GM23248 (cell line): ENCODE results near the gene OFD1. TPM values are rescaled to one million over a fixed set of nuclear protein-coding genes. Genes with fewer than 3 reads are reported as not detected.
"Not testable (repeated sequence)": the region's sequence is repeated elsewhere in the genome, so short reads cannot be mapped to it uniquely, and the experiment has no call there.

Experiments
- DNase-seq: peaks from one replicate; pipeline ENCODE4 v3.0.0-alpha.2; 2015
- H2AFZ ChIP-seq: fragments of 200-600 bp; sonication (generic); 2 replicates; pipeline ENCODE4 v1.6.1; 2016; ENCODE audit warnings: antibody characterized with exemption
- H3F3A ChIP-seq: fragments of 200-600 bp; sonication (generic); 2 replicates; pipeline ENCODE4 v1.6.1; 2016; ENCODE audit warnings: mild to moderate bottlenecking, antibody characterized with exemption, mixed run types; ENCODE audit not compliant: insufficient read depth
- H3K27ac ChIP-seq: fragments of 200-600 bp; sonication (generic); 2 replicates; pipeline ENCODE4 v1.5.1; 2016; ENCODE audit warnings: mild to moderate bottlenecking
- H3K27me3 ChIP-seq: fragments of 200-600 bp; sonication (generic); replicated peaks from 2 replicates; pipeline ENCODE4 v1.6.1; 2016; ENCODE audit warnings: mild to moderate bottlenecking; ENCODE audit not compliant: insufficient read depth
- H3K36me3 ChIP-seq: fragments of 200-600 bp; sonication (generic); 2 replicates; pipeline ENCODE4 v1.6.1; 2016; ENCODE audit warnings: low read depth, mild to moderate bottlenecking
- H3K4me1 ChIP-seq: fragments of 200-600 bp; sonication (generic); 2 replicates; pipeline ENCODE4 v1.6.1; 2016; ENCODE audit warnings: mild to moderate bottlenecking; ENCODE audit not compliant: insufficient read depth
- H3K4me2 ChIP-seq: fragments of 200-600 bp; sonication (generic); one replicate; pipeline ENCODE4 v1.6.1; 2016; ENCODE audit warnings: mild to moderate bottlenecking; ENCODE audit not compliant: unreplicated experiment
- H3K4me3 ChIP-seq: fragments of 200-600 bp; sonication (generic); 2 replicates; pipeline ENCODE4 v1.5.1; 2016; ENCODE audit warnings: mild to moderate bottlenecking
- H3K79me2 ChIP-seq: fragments of 200-600 bp; sonication (generic); 2 replicates; pipeline ENCODE4 v1.6.1; 2016; ENCODE audit warnings: mild to moderate bottlenecking; ENCODE audit not compliant: insufficient read depth
- H3K9ac ChIP-seq: fragments of 200-600 bp; sonication (generic); 2 replicates; pipeline ENCODE4 v1.6.1; 2016; ENCODE audit warnings: mild to moderate bottlenecking
- H3K9me2 ChIP-seq: fragments of 200-600 bp; sonication (generic); 2 replicates; pipeline ENCODE4 v1.6.1; 2016; ENCODE audit warnings: mixed run types, mild to moderate bottlenecking, moderate library complexity; ENCODE audit not compliant: insufficient read depth
- H3K9me3 ChIP-seq: fragments of 200-600 bp; sonication (generic); one replicate; pipeline ENCODE4 v1.6.1; 2017; ENCODE audit warnings: low read depth
- H4K20me1 ChIP-seq: fragments of 200-600 bp; sonication (generic); 2 replicates; pipeline ENCODE4 v1.6.0; 2016; ENCODE audit not compliant: insufficient read depth
- EZH2 ChIP-seq: fragments of 200-600 bp; sonication (generic); IDR thresholded peaks from 2 replicates; pipeline ENCODE4 v1.6.1; 2018; ENCODE audit warnings: antibody characterized with exemption, mild to moderate bottlenecking; ENCODE audit not compliant: insufficient read depth, poor library complexity, severe bottlenecking
- EZH2phosphoT487 ChIP-seq: fragments of 200-600 bp; sonication (generic); IDR thresholded peaks from 2 replicates; pipeline ENCODE4 v1.6.1; 2018; ENCODE audit warnings: antibody characterized with exemption, moderate library complexity, mild to moderate bottlenecking, low read depth; ENCODE audit not compliant: insufficient read depth
- WGBS, 2 experiments: methylation state at CpG; one replicate each; pipeline ENCODE4 v1.1.6; 2015 to 2017; ENCODE audit warnings: low lambda C conversion rate in 2 of 2, low coverage in 1 of 2; ENCODE audit errors: missing lambda C conversion rate in 2 of 2; 5-methylcytosine and 5-hydroxymethylcytosine counted together
- in situ Hi-C: fragments of 300-500 bp; cut with MboI; formaldehyde crosslinking; loops from 2 replicates; pipeline ENCODE4 v1.15.0; 2020
- polyA plus RNA-seq: library from polyadenylated mRNA; unstranded; fragments of >200 nt; fragmentation: Nextera tagmentation; extraction: Ambion mirVana; gene quantifications from 2 replicates; pipeline ENCODE4 v1.2.1, GENCODE V29; 2016
- total RNA-seq: library from RNA; depleted of rRNA; stranded (reverse); fragments of >200 nt; shearing (Covaris generic); gene quantifications from 2 replicates; pipeline ENCODE4 v1.2.3, GENCODE V29; 2014

The OFD1 gene
- total and polyA plus RNA-seq, 2 experiments from 2014 or later = 6.2 to 10.4 TPM

DNA sequence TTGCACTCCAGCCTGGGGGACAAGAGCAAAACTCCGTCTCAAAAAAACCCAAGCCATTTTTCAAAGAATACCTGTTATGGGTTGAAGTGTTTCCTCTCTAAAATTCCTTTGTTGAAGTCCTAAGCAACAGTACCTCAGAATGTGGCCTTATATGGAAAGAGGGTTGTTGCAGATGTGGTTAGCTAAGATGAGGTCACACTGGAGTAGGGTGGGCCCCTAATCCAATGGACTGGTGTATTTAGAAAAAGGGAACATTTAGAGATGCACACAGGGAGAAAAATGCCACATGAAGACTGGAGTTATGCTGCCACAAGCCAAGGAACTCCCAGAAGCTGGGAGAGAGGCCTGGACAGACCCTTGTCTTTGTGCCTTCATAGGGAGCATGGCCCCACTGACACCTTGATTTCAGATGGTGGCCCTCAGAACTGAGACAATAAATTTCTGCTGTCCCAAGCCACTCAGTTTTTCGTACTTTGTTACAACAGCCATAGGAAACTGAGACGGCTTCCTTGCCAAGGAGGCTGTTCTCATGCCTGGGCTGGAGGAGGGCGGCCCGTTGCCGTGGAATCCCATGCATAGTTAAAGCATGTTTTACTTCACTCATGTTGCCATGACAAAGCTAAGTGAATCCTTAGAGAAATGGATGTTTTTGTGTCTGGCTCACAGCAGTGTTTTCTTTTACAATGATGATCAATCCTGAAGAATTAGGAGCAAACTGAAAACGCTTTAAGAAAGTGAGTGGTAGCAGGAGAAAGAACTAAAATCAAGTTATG, 16.7 kb upstream of the OFD1 start:
- no peaks in the 10 kb centered on the region for H3K9me2 ChIP-seq
- no peak overlapping the region for H3K4me2 ChIP-seq
- no peaks in the 10 kb centered on the region for H3K9me3 ChIP-seq
- H3K27ac ChIP-seq = peak overlapping the region; percentile 96
- H3K79me2 ChIP-seq = peaks cover 47% of the 10 kb centered on the region
- peaks cover 20% of the 10 kb centered on the region for H3K4me1 ChIP-seq
- H3F3A ChIP-seq = peaks cover 7% of the 10 kb centered on the region
- H3K36me3 ChIP-seq = peaks cover 6% of the 10 kb centered on the region
- DNase-seq = peak; percentile 82
- in situ Hi-C loops = no loop called here
- TF ChIP-seq EZH2 = no peak
- TF ChIP-seq EZH2phosphoT487 = no peak
- H4K20me1 ChIP-seq = no peaks in the 10 kb centered on the region
- no peaks in the 10 kb centered on the region for H3K27me3 ChIP-seq
- H3K9ac ChIP-seq = peak overlapping the region; percentile 74
- 24 to 33% methylated on average over 4 to 7 of the region's 7 CpGs for WGBS, 2 experiments
- H3K4me3 ChIP-seq = no peak overlapping the region
- no peak overlapping the region for H2AFZ ChIP-seq

DNA sequence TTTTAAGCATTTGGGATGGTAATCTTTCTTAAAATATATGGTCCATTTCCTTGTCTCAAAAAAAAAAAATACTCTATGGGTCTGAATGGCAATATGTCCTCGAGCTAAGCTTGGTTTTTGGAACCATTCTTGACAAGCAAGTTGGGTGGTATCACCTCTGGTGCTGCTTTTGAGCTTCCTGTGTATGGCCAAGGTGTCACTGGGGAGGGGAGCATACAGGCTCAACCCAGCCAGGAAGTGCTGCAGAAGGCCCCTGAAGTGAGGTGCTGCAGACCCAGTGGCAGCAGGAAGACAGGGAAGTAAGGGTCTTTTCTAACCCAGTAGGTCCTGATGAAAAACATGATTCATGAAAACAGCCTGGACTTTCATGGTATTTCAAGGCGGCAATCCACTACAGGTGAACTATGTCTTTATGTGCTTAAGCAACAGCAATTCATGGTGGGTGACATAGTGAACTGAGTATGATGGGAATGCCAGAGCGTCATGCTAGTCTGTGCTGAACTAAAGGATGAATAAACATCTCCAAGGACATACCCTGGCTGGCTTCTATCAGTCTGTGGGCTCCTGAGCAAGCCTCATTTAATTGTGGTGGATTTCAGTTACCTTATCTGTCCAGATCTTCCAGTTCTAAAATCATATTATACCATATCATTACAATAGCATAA, 15.2 kb upstream of the OFD1 start:
- Histone ChIP-seq H3K36me3 (peaks cover 6% of the 10 kb centered on the region), H3K79me2 (peaks cover 54% of the 10 kb centered on the region), H2AFZ (no peak overlapping the region), H3K27me3 (no peaks in the 10 kb centered on the region), H3K9ac (no peak overlapping the region), H3K9me3 (no peaks in the 10 kb centered on the region), H3K9me2 (no peaks in the 10 kb centered on the region), H3F3A (peaks cover 7% of the 10 kb centered on the region), H3K4me1 (peaks cover 20% of the 10 kb centered on the region), H3K4me3 (no peak overlapping the region), H4K20me1 (no peaks in the 10 kb centered on the region), H3K27ac (peak overlapping the region; percentile 96), H3K4me2 (no peak overlapping the region)
- no peak for TF ChIP-seq EZH2phosphoT487
- no peak for TF ChIP-seq EZH2
- in situ Hi-C loops = no loop called here
- DNase-seq = no peak
- WGBS, 2 experiments = 97 to 100% methylated on average over 2 to 3 of the region's 3 CpGs

DNA sequence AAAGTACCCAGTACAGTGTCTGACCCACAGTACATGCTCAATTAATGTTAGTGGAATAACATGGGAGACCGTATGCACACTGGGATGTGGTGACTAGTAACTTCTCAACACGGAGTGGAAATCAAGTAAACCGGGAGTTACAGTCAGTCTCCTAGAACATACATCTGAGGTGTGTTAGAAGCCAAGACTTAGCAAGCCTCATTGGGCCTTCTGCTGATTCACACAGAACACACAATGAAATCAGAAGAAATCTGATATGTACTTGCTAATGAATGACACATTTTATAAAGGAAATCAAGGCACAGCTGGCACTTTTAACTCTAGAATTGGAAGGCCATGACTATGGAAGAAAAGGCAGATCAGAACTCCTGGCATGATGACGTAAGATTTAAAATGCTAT, 13.2 kb upstream of the OFD1 start:
- no peaks in the 10 kb centered on the region for H4K20me1 ChIP-seq
- 58 to 59% methylated on average over 3 to 4 of the region's 4 CpGs for WGBS, 2 experiments
- no peak for DNase-seq
- peaks cover 75% of the 10 kb centered on the region for H3K79me2 ChIP-seq
- H3K36me3 ChIP-seq = no peaks in the 10 kb centered on the region
- H3K9me2 ChIP-seq = no peaks in the 10 kb centered on the region
- in situ Hi-C loops = no loop called here
- no peak for TF ChIP-seq EZH2
- no peak for TF ChIP-seq EZH2phosphoT487
- 0 out of 2 replicates have a peak overlapping the region, but pooled peaks have one; percentile 3 for H3K27ac ChIP-seq
- no peak overlapping the region for H2AFZ ChIP-seq
- no peaks in the 10 kb centered on the region for H3K27me3 ChIP-seq
- H3K4me3 ChIP-seq = no peak overlapping the region
- no peak overlapping the region for H3K9ac ChIP-seq
- peaks cover 20% of the 10 kb centered on the region for H3K4me1 ChIP-seq
- H3K9me3 ChIP-seq = no peaks in the 10 kb centered on the region
- H3F3A ChIP-seq = peaks cover 7% of the 10 kb centered on the region
- no peak overlapping the region for H3K4me2 ChIP-seq

- peak; percentile 47 for DNase-seq
Observed at GRCh38 chrX:13721819-13722519, 12.6 kb upstream of the OFD1 start.

DNA sequence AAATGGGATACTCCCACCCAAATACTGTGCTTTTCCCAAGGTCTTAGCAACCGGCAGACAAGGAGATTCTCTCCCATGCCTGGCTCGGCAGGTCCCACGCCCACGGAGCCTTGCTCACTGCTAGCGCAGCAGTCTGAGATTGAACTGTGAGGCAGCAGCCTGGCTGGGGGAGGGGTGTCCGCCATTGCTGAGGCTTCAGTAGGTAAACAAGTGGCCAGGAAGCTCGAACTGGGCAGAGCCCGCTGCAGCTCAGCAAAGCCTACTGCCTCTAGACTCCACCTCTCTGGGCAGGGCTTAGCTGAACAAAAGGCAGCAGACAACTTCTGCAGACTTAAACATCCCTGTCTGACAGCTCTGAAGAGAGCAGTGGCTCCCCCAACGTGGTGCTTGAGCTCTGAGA, 9.7 kb upstream of the OFD1 start:
- 80 to 88% methylated on average over 2 to 8 of the region's 9 CpGs for WGBS, 2 experiments
- not testable (repeated sequence) for H3K9me3 ChIP-seq, H3K9ac ChIP-seq, H3K4me1 ChIP-seq, H3K36me3 ChIP-seq, H3F3A ChIP-seq, H3K4me2 ChIP-seq, DNase-seq, H2AFZ ChIP-seq, H4K20me1 ChIP-seq, H3K9me2 ChIP-seq, H3K27me3 ChIP-seq, H3K27ac ChIP-seq, H3K4me3 ChIP-seq
- H3K79me2 ChIP-seq = peaks cover 84% of the 10 kb centered on the region
- in situ Hi-C loops = loop anchor here (25.0 kb wide), 1 partner anchor 213 kb away; no protein-coding TSS in a partner anchor

More at GRCh38 chrX:13721819-13722519, 12.6 kb upstream of the OFD1 start:
- H4K20me1 ChIP-seq = no peaks in the 10 kb centered on the region
- H3F3A ChIP-seq = peaks cover 7% of the 10 kb centered on the region
- H3K79me2 ChIP-seq = peaks cover 77% of the 10 kb centered on the region
- no peak for TF ChIP-seq EZH2phosphoT487
- TF ChIP-seq EZH2 = no peak
- H3K4me1 ChIP-seq = peaks cover 20% of the 10 kb centered on the region
- no peak overlapping the region for H3K4me3 ChIP-seq
- H2AFZ ChIP-seq = no peak overlapping the region
- no peak overlapping the region for H3K9ac ChIP-seq
- H3K9me2 ChIP-seq = no peaks in the 10 kb centered on the region
- in situ Hi-C loops = no loop called here
- H3K27ac ChIP-seq = 0 out of 2 replicates have a peak overlapping the region, but pooled peaks have one; percentile 3
- no peaks in the 10 kb centered on the region for H3K27me3 ChIP-seq
- H3K36me3 ChIP-seq = no peaks in the 10 kb centered on the region
- no peak overlapping the region for H3K4me2 ChIP-seq
- H3K9me3 ChIP-seq = no peaks in the 10 kb centered on the region
- WGBS, 2 experiments = 14 to 19% methylated on average over 6 to 7 of the region's 7 CpGs

GRCh38 chrX:13726583-13726982, 8.0 kb upstream of the OFD1 start:
- H4K20me1 ChIP-seq, H3K4me3 ChIP-seq, H3K36me3 ChIP-seq, H3K27ac ChIP-seq, H3K9me3 ChIP-seq, DNase-seq, H3K4me1 ChIP-seq, H3K9me2 ChIP-seq, H3K9ac ChIP-seq, H3K4me2 ChIP-seq, H2AFZ ChIP-seq, H3F3A ChIP-seq, H3K27me3 ChIP-seq: not testable (repeated sequence)
- peaks cover 84% of the 10 kb centered on the region for H3K79me2 ChIP-seq
- 92 to 100% methylated on average over 2 of the region's 2 CpGs for WGBS, 2 experiments
- in situ Hi-C loops = loop anchor here (25.0 kb wide), 1 partner anchor 214 kb away; no protein-coding TSS in a partner anchor
